HG03095 (cell line): ENCODE results near the gene FRAS1.
"Not testable (repeated sequence)": the region's sequence is repeated elsewhere in the genome, so short reads cannot be mapped to it uniquely, and the experiment has no call there.

ENCODE experiments used
- ATAC-seq: cut with Tn5 transposase; IDR thresholded peaks from one replicate; pipeline ENCODE4 v1.9.1; 2021; ENCODE audit warnings: moderate library complexity; ENCODE audit not compliant: unreplicated experiment

Gene FRAS1

GRCh38 chr4:78320349-78320935 is 263.3 kb downstream of the FRAS1 start:
- no peak for ATAC-seq

- no peak for ATAC-seq
These were observed 264.9 kb downstream of the FRAS1 start for GRCh38 chr4:78322032-78322431.

- ATAC-seq = no peak
These were observed 266.3 kb downstream of the FRAS1 start for GRCh38 chr4:78323439-78323838.

GRCh38 chr4:78324625-78325024 is 267.5 kb downstream of the FRAS1 start:
- no peak for ATAC-seq

GRCh38 chr4:78325271-78326157 is 268.4 kb downstream of the FRAS1 start:
- ATAC-seq = no peak

GRCh38 chr4:78328591-78328990 is 271.5 kb downstream of the FRAS1 start:
- ATAC-seq = not testable (repeated sequence)

GRCh38 chr4:78331186-78331585 is 274.1 kb downstream of the FRAS1 start:
- ATAC-seq = no peak

- no peak for ATAC-seq
These were observed 274.8 kb downstream of the FRAS1 start for GRCh38 chr4:78331965-78332364.

GRCh38 chr4:78332976-78333375 is 275.9 kb downstream of the FRAS1 start:
- no peak for ATAC-seq

- no peak for ATAC-seq
These were observed 279.2 kb downstream of the FRAS1 start for GRCh38 chr4:78336093-78336943.

GRCh38 chr4:78337244-78338020 is 280.3 kb downstream of the FRAS1 start:
- ATAC-seq = no peak

GRCh38 chr4:78342125-78342524 is 285.0 kb downstream of the FRAS1 start:
- ATAC-seq = no peak

- ATAC-seq = no peak
These were observed 286.6 kb downstream of the FRAS1 start for GRCh38 chr4:78343682-78344081.

GRCh38 chr4:78345237-78345636 is 288.1 kb downstream of the FRAS1 start:
- no peak for ATAC-seq

GRCh38 chr4:78346222-78346621 is 289.1 kb downstream of the FRAS1 start:
- no peak for ATAC-seq

GRCh38 chr4:78347527-78347926 is 290.4 kb downstream of the FRAS1 start:
- no peak for ATAC-seq

GRCh38 chr4:78353921-78354320 is 296.8 kb downstream of the FRAS1 start:
- ATAC-seq = no peak

GRCh38 chr4:78354782-78355181 is 297.7 kb downstream of the FRAS1 start:
- no peak for ATAC-seq

- ATAC-seq = no peak
These were observed 298.2 kb downstream of the FRAS1 start for GRCh38 chr4:78355306-78355705.

GRCh38 chr4:78356251-78356786 is 299.2 kb downstream of the FRAS1 start:
- no peak for ATAC-seq
